Loucy (cell line): ENCODE results near the gene MTFR2.

Experiments
- EZH2phosphoT487 ChIP-seq: fragments of 200-600 bp; IDR thresholded peaks from 2 replicates; pipeline ENCODE4 v1.6.1; 2018; ENCODE audit warnings: antibody characterized with exemption, mild to moderate bottlenecking, moderate library complexity, borderline replicate concordance
- TF ChIP-seq, protein P1 (sequence below): fragments of 200-600 bp; sonication (generic); conservative IDR thresholded peaks from 2 replicates; pipeline ENCODE4 v1.5.1; 2014; ENCODE audit warnings: mild to moderate bottlenecking, antibody characterized with exemption, low read length

DNA sequence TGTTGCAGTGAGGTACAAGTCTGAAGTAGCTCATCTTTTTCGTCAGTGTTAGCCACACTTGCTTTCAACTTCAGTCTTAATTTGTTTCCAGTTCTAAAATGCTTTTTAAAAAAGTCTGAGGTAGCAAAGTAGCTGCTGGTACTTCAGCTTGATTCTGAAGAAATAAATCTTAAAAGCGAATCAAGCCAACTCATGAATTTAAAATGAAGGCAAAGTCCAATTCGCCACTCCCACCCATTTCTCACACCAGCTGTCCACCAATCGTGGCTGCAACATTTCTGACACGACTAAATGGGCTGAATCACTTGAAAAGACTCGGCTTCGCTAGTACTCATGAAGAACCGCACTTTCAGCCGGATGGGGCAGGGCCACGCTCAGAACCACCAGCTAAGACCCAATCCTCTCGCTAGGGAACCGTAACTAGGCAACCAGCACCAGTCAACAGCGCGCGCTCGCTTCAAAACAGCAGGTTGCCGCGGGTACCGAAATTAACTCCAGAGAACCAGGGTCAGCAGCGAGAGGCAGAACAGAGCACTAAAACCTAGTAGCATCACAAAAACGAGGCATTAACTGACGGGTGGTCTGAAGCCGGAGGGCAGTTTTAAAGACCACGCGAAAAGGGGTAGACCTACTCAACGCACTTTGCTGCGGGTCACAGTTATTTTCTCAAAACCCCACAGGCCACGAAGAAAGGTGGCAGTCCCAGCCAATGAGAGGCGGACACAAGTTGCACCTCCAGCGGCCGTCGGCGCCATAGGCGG is 38.6 kb upstream of the MTFR2 start:
- no peak for TF ChIP-seq EZH2phosphoT487
- TF ChIP-seq, protein P1, sequence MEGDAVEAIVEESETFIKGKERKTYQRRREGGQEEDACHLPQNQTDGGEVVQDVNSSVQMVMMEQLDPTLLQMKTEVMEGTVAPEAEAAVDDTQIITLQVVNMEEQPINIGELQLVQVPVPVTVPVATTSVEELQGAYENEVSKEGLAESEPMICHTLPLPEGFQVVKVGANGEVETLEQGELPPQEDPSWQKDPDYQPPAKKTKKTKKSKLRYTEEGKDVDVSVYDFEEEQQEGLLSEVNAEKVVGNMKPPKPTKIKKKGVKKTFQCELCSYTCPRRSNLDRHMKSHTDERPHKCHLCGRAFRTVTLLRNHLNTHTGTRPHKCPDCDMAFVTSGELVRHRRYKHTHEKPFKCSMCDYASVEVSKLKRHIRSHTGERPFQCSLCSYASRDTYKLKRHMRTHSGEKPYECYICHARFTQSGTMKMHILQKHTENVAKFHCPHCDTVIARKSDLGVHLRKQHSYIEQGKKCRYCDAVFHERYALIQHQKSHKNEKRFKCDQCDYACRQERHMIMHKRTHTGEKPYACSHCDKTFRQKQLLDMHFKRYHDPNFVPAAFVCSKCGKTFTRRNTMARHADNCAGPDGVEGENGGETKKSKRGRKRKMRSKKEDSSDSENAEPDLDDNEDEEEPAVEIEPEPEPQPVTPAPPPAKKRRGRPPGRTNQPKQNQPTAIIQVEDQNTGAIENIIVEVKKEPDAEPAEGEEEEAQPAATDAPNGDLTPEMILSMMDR: 0 out of 2 replicates have a peak, but pooled peaks have one; percentile 28
